GM18868 (cell line): ENCODE measurements around the gene ATP5MK.
"Not testable (repeated sequence)": the region's sequence is repeated elsewhere in the genome, so short reads cannot be mapped to it uniquely, and the experiment has no call there.

ENCODE experiments used
- ATAC-seq: cut with Tn5 transposase; IDR thresholded peaks from one replicate; pipeline ENCODE4 v1.9.1; 2021; ENCODE audit warnings: mild to moderate bottlenecking, moderate library complexity; ENCODE audit not compliant: unreplicated experiment

The ATP5MK gene

GRCh38 chr10:103396067-103396788 is at the start of gene ATP5MK, which contains the start of gene PDCD11:
Gene ATP5MK (minus strand): TSS chr10:103396475. CDS start chr10:103392457, 4,018 bp downstream.
Gene PDCD11 (plus strand): TSS chr10:103396626. CDS start chr10:103398427, 1,801 bp downstream.
- ATAC-seq = peak; percentile 99

DNA sequence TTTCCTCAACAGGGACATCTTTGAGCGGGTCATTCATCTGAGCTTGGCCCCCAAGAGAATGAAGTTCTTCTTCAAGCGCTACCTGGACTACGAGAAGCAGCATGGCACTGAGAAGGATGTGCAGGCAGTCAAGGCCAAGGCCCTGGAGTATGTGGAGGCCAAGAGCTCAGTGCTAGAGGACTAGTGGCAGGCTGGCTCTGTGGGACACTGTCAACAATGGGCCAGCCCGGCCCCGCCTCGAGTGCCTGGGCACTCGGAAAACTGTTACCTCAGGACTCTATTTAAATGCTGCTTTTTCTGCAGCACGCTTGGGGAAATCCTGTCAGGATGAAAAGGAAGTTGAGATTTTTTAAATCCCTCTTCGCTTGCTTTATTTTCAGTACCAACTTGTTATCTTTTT is 49.1 kb upstream of the ATP5MK start:
- no peak for ATAC-seq

- no peak for ATAC-seq
Observed at GRCh38 chr10:103444478-103444877, 48.2 kb upstream of the ATP5MK start.

GRCh38 chr10:103443475-103444185 is 47.4 kb upstream of the ATP5MK start:
- ATAC-seq = no peak

DNA sequence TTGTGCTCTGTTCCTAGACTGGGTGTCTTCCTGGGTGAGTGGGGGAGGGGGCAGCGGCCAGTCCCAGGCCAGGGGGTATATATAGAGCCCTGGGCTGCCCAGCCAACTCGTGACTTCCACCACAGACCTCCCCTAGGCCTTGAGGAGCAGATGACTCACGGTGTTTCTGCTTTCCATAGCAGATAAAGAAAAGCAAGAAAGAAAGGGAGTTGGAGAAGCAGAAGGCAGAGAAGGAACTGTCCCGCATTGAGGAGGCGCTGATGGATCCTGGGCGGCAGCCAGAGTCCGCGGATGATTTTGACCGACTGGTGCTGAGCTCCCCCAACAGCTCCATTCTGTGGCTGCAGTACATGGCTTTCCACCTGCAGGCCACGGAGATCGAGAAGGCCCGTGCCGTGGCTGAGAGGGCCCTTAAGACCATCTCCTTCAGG is 45.8 kb upstream of the ATP5MK start:
- ATAC-seq = no peak

DNA sequence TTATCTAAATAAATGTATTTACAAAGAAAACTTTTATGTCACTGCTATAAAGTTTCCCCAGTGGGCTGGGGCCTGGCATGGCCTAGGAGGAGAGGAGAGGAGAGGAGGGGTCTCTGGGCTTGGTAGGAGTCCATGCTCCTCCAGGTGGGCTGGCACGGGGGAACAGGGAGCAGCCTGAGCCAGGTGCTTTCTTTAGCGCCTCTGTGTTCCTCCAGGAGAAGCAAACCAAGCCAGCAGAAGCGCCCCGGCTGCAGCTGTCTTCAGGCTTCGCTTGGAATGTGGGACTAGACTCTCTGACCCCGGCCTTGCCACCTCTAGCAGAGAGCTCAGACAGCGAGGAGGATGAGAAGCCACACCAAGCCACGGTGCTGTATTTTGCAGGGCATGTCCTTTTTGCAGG is 45.3 kb upstream of the ATP5MK start:
- no peak for ATAC-seq

DNA sequence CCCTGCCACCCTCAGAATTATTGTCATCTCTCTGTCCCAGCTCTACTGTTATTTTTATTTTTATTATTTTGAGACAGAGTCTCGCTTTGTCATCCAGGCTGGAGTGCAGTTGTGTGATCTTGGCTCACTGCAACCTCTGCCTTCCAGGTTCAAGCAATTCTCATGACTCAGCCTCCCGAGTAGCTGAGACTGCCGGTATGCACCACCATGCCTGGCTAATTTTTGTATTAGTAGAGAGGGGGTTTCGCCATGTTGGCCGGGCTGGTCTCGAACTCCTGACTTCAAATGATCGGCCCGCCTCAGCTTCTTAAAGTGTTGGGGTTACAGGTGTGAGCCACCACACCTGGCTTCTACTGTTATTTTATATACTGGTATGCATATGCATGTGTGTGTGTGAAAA is 44.9 kb upstream of the ATP5MK start:
- ATAC-seq = no peak

DNA sequence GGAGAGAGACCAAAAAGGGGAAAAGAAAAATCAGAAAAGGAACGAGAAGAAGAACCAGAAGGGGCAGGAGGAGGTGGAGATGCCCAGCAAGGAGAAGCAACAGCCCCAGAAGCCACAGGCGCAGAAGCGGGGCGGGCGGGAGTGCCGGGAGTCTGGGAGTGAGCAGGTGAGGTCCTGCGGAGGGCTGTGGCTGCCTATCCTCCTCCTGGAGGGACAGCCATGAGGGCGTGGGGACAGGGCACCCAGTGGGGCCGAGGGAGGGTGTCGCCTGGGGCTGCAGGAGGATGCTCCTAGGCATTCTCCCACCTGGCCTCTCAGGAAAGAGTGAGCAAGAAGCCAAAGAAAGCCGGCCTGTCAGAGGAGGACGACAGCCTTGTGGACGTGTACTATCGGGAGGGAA is 44.1 kb upstream of the ATP5MK start:
- ATAC-seq = no peak

GRCh38 chr10:103439776-103440175 is 43.5 kb upstream of the ATP5MK start:
- ATAC-seq = no peak

GRCh38 chr10:103433858-103434257 is 37.6 kb upstream of the ATP5MK start:
- no peak for ATAC-seq

GRCh38 chr10:103431902-103432301 is 35.6 kb upstream of the ATP5MK start:
- no peak for ATAC-seq

DNA sequence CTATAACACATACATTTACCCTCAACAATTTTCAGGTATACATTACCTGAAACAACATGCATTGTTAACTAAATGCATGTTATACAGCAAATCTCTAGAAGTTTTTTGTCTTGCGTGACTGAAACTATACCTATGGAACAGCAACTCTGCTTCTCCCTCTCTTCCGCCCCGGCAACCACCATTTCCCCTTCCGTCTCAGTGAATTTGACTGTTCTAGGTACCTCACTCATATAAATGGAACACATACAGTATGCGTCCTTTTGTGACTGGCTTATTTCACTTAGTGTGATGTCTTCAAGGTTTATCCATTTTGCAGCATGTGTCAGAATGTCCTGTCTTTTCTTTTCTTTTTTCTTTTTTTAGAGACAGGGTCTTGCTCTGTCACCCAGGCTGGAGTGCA is 33.4 kb upstream of the ATP5MK start:
- ATAC-seq = no peak

DNA sequence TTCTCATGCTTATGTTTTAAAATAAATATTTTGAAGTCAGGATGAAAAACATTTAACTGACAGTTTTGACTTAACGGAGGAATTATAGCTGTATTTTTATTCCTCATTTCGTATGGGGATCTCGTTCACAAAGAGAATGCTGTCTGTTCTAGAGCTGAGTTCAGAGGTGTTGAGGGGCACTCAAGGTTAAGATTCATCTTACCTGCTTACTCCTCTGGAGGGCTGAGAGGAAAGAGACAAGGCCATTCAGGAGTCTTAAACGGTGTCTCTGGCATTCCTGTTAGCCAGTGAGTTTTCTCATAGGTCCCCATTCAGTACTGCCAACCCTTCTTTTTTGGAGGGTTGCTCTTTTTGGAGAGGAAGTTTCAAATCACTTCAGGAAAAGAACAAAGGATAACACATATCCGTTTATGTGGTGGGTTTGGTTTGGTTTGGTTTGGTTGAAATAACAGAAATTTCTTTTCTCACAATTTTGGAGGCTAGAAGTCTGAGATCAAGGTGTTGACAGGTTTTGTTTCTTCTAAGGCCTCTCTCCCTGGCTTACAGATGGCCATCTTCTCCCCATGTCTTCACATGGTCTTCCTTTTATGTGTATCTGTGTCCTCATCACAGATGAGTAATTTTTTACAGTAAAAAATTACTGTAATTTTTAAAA is 32.8 kb upstream of the ATP5MK start:
- ATAC-seq = no peak

GRCh38 chr10:103427866-103428265 is 31.6 kb upstream of the ATP5MK start:
- ATAC-seq = no peak

GRCh38 chr10:103423748-103424147 is 27.5 kb upstream of the ATP5MK start:
- no peak for ATAC-seq

- no peak for ATAC-seq
Observed at GRCh38 chr10:103419101-103419500, 22.8 kb upstream of the ATP5MK start.

DNA sequence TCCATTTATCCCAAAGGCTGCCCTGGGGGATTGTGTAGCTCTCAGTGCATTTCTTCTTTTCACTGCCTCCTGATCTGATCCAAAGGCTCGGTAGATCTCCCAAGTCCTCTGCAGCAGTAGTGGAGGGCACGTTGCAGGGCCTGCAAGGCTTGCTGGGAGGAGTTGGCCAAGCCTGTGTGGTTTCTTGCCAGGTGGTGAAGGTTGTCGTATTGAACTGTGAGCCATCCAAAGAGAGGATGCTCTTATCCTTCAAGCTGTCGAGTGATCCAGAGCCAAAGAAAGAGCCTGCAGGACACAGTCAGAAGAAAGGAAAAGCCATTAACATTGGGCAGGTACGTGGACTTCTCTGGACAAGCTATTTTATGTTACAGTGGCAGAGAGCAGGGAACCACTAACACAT is 21.3 kb upstream of the ATP5MK start:
- no peak for ATAC-seq

- ATAC-seq = not testable (repeated sequence)
Observed at GRCh38 chr10:103417148-103417469, 20.8 kb upstream of the ATP5MK start.

DNA sequence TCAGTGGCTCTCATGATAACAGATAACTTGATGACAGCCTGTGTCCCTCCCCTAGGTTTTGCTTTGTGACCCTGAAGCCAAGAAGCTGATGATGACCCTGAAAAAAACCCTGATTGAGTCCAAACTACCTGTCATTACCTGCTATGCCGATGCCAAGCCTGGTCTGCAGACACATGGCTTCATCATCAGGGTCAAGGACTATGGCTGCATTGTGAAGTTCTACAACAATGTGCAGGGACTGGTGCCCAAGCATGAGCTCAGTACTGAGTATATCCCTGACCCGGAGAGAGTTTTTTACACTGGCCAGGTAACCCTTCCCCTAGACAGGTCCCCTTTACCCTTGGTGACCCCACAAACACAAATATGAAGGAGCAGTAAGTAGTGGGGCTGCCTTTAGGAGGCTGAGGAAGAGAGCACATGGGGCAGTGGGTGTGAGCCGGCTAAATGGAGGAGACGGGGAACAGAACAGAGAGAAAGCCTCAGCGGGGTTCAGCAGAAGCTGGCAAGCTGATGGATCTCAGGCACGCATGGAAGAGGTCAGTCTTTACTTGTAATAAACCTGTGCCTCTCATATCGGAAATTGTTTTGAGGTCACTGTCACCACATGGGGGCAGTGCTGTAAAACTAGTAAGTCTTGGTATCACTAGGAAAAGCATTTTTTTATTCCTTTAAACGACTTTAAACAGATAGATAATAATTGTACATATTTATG is 20.3 kb upstream of the ATP5MK start:
- no peak for ATAC-seq

DNA sequence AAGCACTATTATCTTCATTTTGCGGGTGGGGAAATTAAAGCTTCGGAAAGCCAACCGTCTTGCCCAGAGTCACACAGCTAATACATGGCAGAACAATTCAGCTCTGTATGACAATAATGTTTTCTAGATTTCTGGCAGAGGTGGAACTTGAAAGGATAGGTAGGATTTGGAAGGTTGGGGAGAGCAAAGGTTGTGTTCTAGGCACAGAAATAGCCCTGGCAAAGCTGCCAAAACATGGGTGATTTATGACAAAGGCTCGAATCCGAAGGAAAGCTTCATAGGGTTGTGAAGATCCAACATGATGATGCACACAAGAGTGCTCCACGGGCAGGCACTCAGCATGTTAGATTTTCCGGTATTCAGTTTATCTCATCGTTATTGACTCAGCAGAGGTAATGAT is 19.3 kb upstream of the ATP5MK start:
- ATAC-seq = no peak

GRCh38 chr10:103413564-103413963 is 17.3 kb upstream of the ATP5MK start:
- no peak for ATAC-seq
